Measurements from ENCODE around the gene ICOS. TPM values are rescaled to one million over a fixed set of nuclear protein-coding genes. Genes with fewer than 3 reads are reported as not detected.

ICOS gene
- total and polyA plus RNA-seq, 2 experiments from 2014 or later, result not detected

DNA sequence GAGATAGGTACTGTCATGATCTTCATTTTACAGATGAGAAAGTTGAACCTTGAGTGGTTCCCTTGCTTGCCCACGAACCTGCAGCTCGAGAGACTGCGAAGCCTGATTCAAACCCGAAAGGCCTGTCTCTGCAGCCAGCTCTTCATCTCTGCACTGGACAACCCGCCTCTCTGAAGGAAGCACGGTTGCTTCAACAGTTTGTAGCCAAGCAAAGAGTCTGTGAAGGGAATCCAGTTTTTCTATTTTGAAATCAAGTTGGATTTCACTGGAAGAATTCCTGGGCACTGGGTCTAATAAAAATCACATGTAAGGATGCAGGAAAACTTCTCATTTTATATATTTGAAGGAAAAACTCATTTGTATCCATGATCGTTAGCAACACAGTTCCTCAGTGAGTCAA, 21.3 kb upstream of the ICOS start:
- Histone ChIP-seq H3K9me3 (ENCODE audit: low read depth) (no peaks in the 10 kb centered on the region), H3K4me1 (ENCODE audit: low read depth) (no peaks in the 10 kb centered on the region), H3K36me3 (no peaks in the 10 kb centered on the region), H3K27me3 (no peaks in the 10 kb centered on the region), H3K27ac (no peak overlapping the region), H3K4me3 (no peak overlapping the region)
- TF ChIP-seq, protein P1, sequence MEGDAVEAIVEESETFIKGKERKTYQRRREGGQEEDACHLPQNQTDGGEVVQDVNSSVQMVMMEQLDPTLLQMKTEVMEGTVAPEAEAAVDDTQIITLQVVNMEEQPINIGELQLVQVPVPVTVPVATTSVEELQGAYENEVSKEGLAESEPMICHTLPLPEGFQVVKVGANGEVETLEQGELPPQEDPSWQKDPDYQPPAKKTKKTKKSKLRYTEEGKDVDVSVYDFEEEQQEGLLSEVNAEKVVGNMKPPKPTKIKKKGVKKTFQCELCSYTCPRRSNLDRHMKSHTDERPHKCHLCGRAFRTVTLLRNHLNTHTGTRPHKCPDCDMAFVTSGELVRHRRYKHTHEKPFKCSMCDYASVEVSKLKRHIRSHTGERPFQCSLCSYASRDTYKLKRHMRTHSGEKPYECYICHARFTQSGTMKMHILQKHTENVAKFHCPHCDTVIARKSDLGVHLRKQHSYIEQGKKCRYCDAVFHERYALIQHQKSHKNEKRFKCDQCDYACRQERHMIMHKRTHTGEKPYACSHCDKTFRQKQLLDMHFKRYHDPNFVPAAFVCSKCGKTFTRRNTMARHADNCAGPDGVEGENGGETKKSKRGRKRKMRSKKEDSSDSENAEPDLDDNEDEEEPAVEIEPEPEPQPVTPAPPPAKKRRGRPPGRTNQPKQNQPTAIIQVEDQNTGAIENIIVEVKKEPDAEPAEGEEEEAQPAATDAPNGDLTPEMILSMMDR (IDR thresholded peaks at IDR 0.05; ENCODE audit: low read depth, low read length), result no peak
- DNase-seq (ENCODE audit: low read depth in 1 of 2, low spot score in 1 of 2), result no peak

DNA sequence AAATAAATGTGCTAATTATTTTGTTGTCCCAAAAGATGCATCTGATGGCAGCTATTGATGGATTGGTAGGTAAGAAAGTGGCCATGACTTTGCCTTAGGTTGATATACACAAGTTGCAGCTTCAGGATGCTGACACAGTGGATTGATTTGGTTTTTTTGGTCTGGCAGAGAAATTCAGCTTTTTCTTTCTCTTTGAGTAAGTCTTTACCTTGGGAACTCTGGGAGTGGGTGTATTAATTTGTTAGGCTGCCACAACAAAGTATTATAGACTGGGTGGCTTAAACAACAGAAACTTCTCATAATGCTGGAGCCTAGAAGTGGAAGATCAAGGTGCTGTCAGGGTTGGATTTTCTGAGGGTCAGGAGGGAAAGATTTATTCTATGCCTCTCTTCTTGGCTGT, 19.8 kb upstream of the ICOS start:
- Histone ChIP-seq H3K4me3 (no peak overlapping the region), H3K36me3 (no peaks in the 10 kb centered on the region), H3K9me3 (ENCODE audit: low read depth) (no peaks in the 10 kb centered on the region), H3K4me1 (ENCODE audit: low read depth) (no peaks in the 10 kb centered on the region), H3K27me3 (no peaks in the 10 kb centered on the region), H3K27ac (no peak overlapping the region)
- no peak for DNase-seq (ENCODE audit: low read depth in 1 of 2, low spot score in 1 of 2)
- TF ChIP-seq, protein P1 (IDR thresholded peaks at IDR 0.05; ENCODE audit: low read depth, low read length), result no peak

DNA sequence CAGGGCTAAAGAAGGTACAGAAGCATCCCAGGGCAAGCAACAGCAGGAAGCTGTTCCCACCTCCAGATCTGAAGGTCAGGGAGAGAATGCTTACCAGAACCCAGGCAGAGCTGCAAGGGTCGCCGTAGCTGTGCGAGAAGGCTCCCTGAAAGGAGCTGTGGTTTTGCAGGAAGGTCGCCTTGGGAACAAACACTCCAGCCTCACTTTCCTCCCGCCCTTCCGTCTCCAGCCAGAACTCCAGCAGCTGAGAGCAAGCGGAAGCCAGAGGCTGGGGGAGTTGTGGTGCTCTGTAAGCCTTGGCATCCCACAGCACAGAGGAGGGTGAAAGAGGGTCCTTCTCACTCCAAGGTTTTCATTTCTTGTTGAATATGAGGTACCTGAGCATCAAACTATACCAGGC, 18.3 kb upstream of the ICOS start:
- Histone ChIP-seq H3K9me3 (ENCODE audit: low read depth) (no peaks in the 10 kb centered on the region), H3K4me1 (ENCODE audit: low read depth) (no peaks in the 10 kb centered on the region), H3K27ac (no peak overlapping the region), H3K27me3 (no peaks in the 10 kb centered on the region), H3K36me3 (no peaks in the 10 kb centered on the region), H3K4me3 (no peak overlapping the region)
- TF ChIP-seq, protein P1 (IDR thresholded peaks at IDR 0.05; ENCODE audit: low read depth, low read length), result no peak
- DNase-seq (ENCODE audit: low read depth in 1 of 2, low spot score in 1 of 2), result peak in 1 of 2 donors; percentile 34

DNA sequence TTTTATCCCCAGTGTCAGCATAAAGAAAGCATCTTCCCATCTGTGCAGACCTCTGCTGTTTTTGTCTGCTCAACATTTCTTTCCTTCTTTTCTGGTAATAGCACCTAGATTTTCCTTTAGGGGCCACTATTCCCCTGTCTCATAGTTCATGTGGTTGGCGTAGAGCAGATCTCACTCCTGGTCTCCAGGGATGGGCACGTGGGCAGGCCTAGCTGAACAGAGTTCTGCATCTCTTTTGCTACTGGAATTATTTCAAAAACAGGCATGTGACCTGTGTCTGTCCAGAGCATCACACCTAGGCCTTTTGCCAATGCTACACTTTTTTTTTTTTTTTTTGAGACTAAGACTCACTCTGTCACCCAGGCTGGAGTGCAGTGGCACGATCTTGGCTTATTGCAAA, 17.7 kb upstream of the ICOS start:
- no peaks in the 10 kb centered on the region for H3K4me1 ChIP-seq (ENCODE audit: low read depth)
- no peak for DNase-seq (ENCODE audit: low read depth in 1 of 2, low spot score in 1 of 2)
- no peaks in the 10 kb centered on the region for H3K27me3 ChIP-seq
- TF ChIP-seq, protein P1 (IDR thresholded peaks at IDR 0.05; ENCODE audit: low read depth, low read length), result no peak
- no peaks in the 10 kb centered on the region for H3K9me3 ChIP-seq (ENCODE audit: low read depth)
- H3K27ac ChIP-seq, result no peak overlapping the region
- no peaks in the 10 kb centered on the region for H3K36me3 ChIP-seq
- no peak overlapping the region for H3K4me3 ChIP-seq

DNA sequence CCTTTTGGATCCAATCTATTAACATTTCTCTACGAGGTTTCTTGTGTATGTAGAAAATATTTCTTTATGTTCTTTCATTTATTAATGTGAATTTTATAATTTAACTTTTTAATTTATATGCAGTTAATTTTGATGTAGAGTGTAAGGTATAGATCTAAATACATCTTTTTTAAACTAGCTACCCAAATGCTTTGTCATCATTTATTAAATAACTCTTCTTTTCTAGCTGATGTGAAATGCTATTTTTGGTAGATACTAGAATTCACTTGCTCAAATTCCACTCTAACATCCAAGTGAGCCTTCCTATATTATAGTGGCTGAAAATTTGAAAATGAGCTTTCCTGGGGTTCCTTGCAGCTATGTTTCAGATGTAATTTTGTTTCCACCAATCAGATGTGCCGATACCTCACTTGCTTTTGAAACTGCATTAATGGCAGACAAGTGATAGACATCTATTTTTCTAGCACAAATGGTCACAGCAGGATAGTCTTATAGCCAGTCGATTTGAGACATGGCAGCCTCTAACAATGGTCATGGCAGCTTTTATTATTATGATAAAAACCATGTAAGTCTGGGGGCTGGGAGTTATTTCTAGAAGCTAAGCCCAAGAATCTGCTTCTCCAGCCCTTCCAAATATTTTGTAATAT, 10.9 kb upstream of the ICOS start:
- Histone ChIP-seq H3K36me3 (no peaks in the 10 kb centered on the region), H3K27me3 (no peaks in the 10 kb centered on the region), H3K9me3 (ENCODE audit: low read depth) (no peaks in the 10 kb centered on the region), H3K4me3 (no peak overlapping the region), H3K4me1 (ENCODE audit: low read depth) (no peaks in the 10 kb centered on the region), H3K27ac (no peak overlapping the region)
- no peak for DNase-seq (ENCODE audit: low read depth in 1 of 2, low spot score in 1 of 2)
- TF ChIP-seq, protein P1 (IDR thresholded peaks at IDR 0.05; ENCODE audit: low read depth, low read length), result no peak
